K562 (cell line): ENCODE results near the gene C1orf21. TPM values are rescaled to one million over a fixed set of nuclear protein-coding genes. Genes with fewer than 3 reads are reported as not detected.

ENCODE experiments used
- ATAC-seq: fragments of 200-7000 bp; cut with Tn5 transposase; 3 replicates; pipeline ENCODE4 v1.9.1; 2020; ENCODE audit warnings: moderate library complexity
- BruUV-seq: library from RNA; stranded (reverse); fragments of 400-500 nt; replicated peaks from 2 replicates; lab custom pipeline; 2021; lab: Mats Ljungman, UMichigan
- CTCF ChIA-PET: fragments of 300-600 bp; formaldehyde crosslinking; extraction: SDS; loops from one replicate; lab custom pipeline; 2021; ENCODE audit warnings: low intra/inter-chr PET ratio; lab: Yijun Ruan, JAX
- POLR2A ChIA-PET: fragments of 300-600, 350-650 bp; sonication (Branson Sonifier 250); formaldehyde crosslinking; extraction: SDS; loops from one replicate; lab custom pipeline; 2021; ENCODE audit warnings: antibody characterized with exemption, inconsistent platforms; lab: Yijun Ruan, JAX
- DNase-seq, 4 experiments: peaks; one replicate each; pipeline versions ENCODE4 v3.0.0 to v3.0.0-alpha.2; 2011 to 2018; ENCODE audit warnings: low spot score in 3 of 4, mixed read lengths in 3 of 4; ENCODE audit errors: extremely low read depth in 1 of 4
- FAIRE-seq: peaks from 2 replicates; lab custom pipeline; 2011; peaks lifted over from hg19 to GRCh38; lab: Jason Lieb, UNC
- H2AFZ ChIP-seq: 2 replicates; pipeline ENCODE4 v1.6.0; 2011; ENCODE audit warnings: low read depth, low read length, control low read depth, inconsistent platforms
- H3K27ac ChIP-seq: fragments of 200-600 bp; 3 replicates; pipeline ENCODE4 v1.8.0; 2011; ENCODE audit warnings: low read depth, mild to moderate bottlenecking, control low read depth, inconsistent platforms, low read length, moderate library complexity, mixed read lengths; ENCODE audit errors: extremely low read depth
- H3K27me3 ChIP-seq, 2 experiments: fragments of 300-600 bp in 1 of 2; 2 replicates in 1 of 2; 3 replicates in 1 of 2; pipeline versions ENCODE4 v1.6.0 to v1.8.0; 2011; ENCODE audit warnings: inconsistent platforms in 2 of 2, low read length in 2 of 2, mild to moderate bottlenecking in 1 of 2, mixed read lengths in 1 of 2, moderate library complexity in 1 of 2; ENCODE audit not compliant: control insufficient read depth in 2 of 2, insufficient read depth in 2 of 2
- H3K36me3 ChIP-seq: fragments of 300-600 bp; 3 replicates; pipeline ENCODE4 v1.8.0; 2011; ENCODE audit warnings: mild to moderate bottlenecking, low read length, inconsistent platforms; ENCODE audit not compliant: control insufficient read depth, insufficient read depth
- H3K4me1 ChIP-seq, 2 experiments: fragments of 200-600 bp in 1 of 2; replicated peaks in 1 of 2; 2 replicates in 1 of 2; 3 replicates in 1 of 2; pipeline versions ENCODE4 v1.5.1 to v1.8.0; 2011; ENCODE audit warnings: inconsistent platforms in 2 of 2, low read length in 2 of 2, mild to moderate bottlenecking in 1 of 2, mixed read lengths in 1 of 2, moderate library complexity in 1 of 2; ENCODE audit not compliant: control insufficient read depth in 2 of 2, insufficient read depth in 2 of 2
- H3K4me2 ChIP-seq: 2 replicates; pipeline ENCODE4 v1.6.1; 2011; ENCODE audit warnings: low read length, control low read depth, inconsistent platforms, mixed read lengths; ENCODE audit not compliant: insufficient read depth
- H3K4me3 ChIP-seq: fragments of 200-600 bp; sonication (generic), shearing (Covaris generic); 2 replicates; pipeline ENCODE4 v1.5.1; 2016; ENCODE audit warnings: control low read depth, inconsistent platforms
- H3K79me2 ChIP-seq: fragments of 200-600 bp; 3 replicates; pipeline ENCODE4 v1.8.0; 2011; ENCODE audit warnings: low read length, inconsistent platforms; ENCODE audit not compliant: control insufficient read depth, insufficient read depth
- H3K9ac ChIP-seq, 2 experiments: 2 replicates each; pipeline versions ENCODE4 v1.6.0 to v1.6.1; 2011; ENCODE audit warnings: low read depth in 2 of 2, low read length in 2 of 2, control low read depth in 1 of 2, inconsistent platforms in 1 of 2, mild to moderate bottlenecking in 1 of 2, mixed read lengths in 1 of 2; ENCODE audit not compliant: insufficient read depth in 1 of 2
- H3K9me1 ChIP-seq: one replicate; pipeline ENCODE4 v1.6.0; 2011; ENCODE audit warnings: inconsistent platforms, mild to moderate bottlenecking, low read length, moderate library complexity; ENCODE audit not compliant: control insufficient read depth, insufficient read depth
- H3K9me3 ChIP-seq: replicated peaks from 2 replicates; pipeline ENCODE4 v1.5.1; 2011; ENCODE audit warnings: low read depth, low read length, inconsistent platforms; ENCODE audit not compliant: control insufficient read depth, insufficient read depth
- H4K20me1 ChIP-seq: replicated peaks from 2 replicates; pipeline ENCODE4 v1.6.1; 2011; ENCODE audit warnings: low read length, inconsistent platforms, mixed read lengths; ENCODE audit not compliant: control insufficient read depth, insufficient read depth
- BMI1 ChIP-seq: fragments of 150-350 bp; IDR thresholded peaks from 2 replicates; pipeline ENCODE4 v1.6.1; 2014; ENCODE audit warnings: low read length
- HDAC6 ChIP-seq: IDR thresholded peaks from 2 replicates; pipeline ENCODE4 v1.6.1; 2012; ENCODE audit warnings: low read depth, mild to moderate bottlenecking, control low read depth, inconsistent platforms, low read length, moderate library complexity
- JUNB ChIP-seq: fragments of 450-650 bp; formaldehyde crosslinking; conservative IDR thresholded peaks from 2 replicates; pipeline ENCODE4 v1.4.0; 2020; ENCODE audit warnings: mild to moderate bottlenecking
- MEF2D ChIP-seq: conservative IDR thresholded peaks from 2 replicates; pipeline ENCODE4 v1.6.1; 2016; ENCODE audit warnings: low read depth, missing genetic modification characterization, missing compliant biosample characterization
- NCOA6 ChIP-seq: fragments of 450-650 bp; IDR thresholded peaks from 2 replicates; pipeline ENCODE4 v1.6.1; 2017; ENCODE audit warnings: mild to moderate bottlenecking
- NR2C1 ChIP-seq, 2 experiments: fragments of 450-650 bp; IDR thresholded peaks; 2 replicates each; pipeline ENCODE4 v1.6.1; 2017; ENCODE audit warnings: mild to moderate bottlenecking in 2 of 2, antibody characterized with exemption in 1 of 2, inconsistent platforms in 1 of 2, missing compliant biosample characterization in 1 of 2, missing genetic modification characterization in 1 of 2
- POU5F1 ChIP-seq: fragments of 150-350 bp; IDR thresholded peaks from 2 replicates; pipeline ENCODE4 v1.6.1; 2014; ENCODE audit warnings: borderline replicate concordance, low read length, low read depth, mild to moderate bottlenecking; ENCODE audit not compliant: partially characterized antibody
- RCOR1 ChIP-seq, 2 experiments: IDR thresholded peaks; 2 replicates each; pipeline ENCODE4 v1.6.1; 2012; ENCODE audit warnings: low read depth in 2 of 2, low read length in 2 of 2, borderline replicate concordance in 1 of 2, improper control_type of control experiment in 1 of 2
- ZBED1 ChIP-seq: IDR thresholded peaks from 2 replicates; pipeline ENCODE4 v1.6.1; 2014
- WGBS: fragments of 100-300 bp; shearing (Covaris generic); methylation state at CpG from one replicate; pipeline ENCODE4 v1.1.6; 2016; ENCODE audit warnings: low coverage, mixed read lengths; ENCODE audit not compliant: insufficient coverage; ENCODE audit errors: missing lambda C conversion rate; 5-methylcytosine and 5-hydroxymethylcytosine counted together
- in situ Hi-C: fragments of 300-500 bp; cut with MboI; formaldehyde crosslinking; loops from 4 replicates; pipeline ENCODE4 v1.15.0; 2018; ENCODE audit warnings: inconsistent platforms, mixed read lengths
- intact Hi-C: fragments of 100-400 bp; cut with micrococcal nuclease; formaldehyde crosslinking; loops from 2 replicates; pipeline ENCODE4 v1.14.2; 2022
- polyA plus RNA-seq, 8 experiments: library from polyadenylated mRNA; depleted of rRNA in 4 of 8; stranded (reverse) in 5 of 8; unstranded in 3 of 8; fragments of >200 nt; fragmentation: Nextera tagmentation in 2 of 8; fragmentation: Illumina TruSeq in 1 of 8; extraction: Ambion mirVana in 2 of 8; extraction: Trizol in 1 of 8; gene quantifications; 2 replicates each; pipeline versions ENCODE4 v1.2.1 to v1.2.3, GENCODE V29; 2011 to 2014; ENCODE audit warnings: inconsistent platforms in 1 of 8, missing spikeins in 1 of 8
- total RNA-seq, 7 experiments: library from RNA; depleted of rRNA in 6 of 7; stranded (reverse); fragments of >200 nt in 6 of 7; fragmentation: Illumina TruSeq in 2 of 7; extraction: Trizol in 2 of 7; gene quantifications; 2 replicates each; pipeline versions ENCODE4 v1.2.1 to v1.2.3, GENCODE V29; 2011 to 2021; ENCODE audit warnings: low replicate concordance in 1 of 7
- TF ChIP-seq, protein P1 (sequence below): sonication (generic); formaldehyde crosslinking; IDR thresholded peaks from 2 replicates; pipeline ENCODE4 v1.8.1; 2022; ENCODE audit warnings: missing genetic modification reagents
- TF ChIP-seq, protein P2 (sequence below): sonication (generic); formaldehyde crosslinking; IDR thresholded peaks from 2 replicates; pipeline ENCODE4 v1.4.0; 2020; ENCODE audit warnings: mild to moderate bottlenecking, missing genetic modification reagents
- TF ChIP-seq, protein P3 (sequence below): sonication (generic); formaldehyde crosslinking; IDR thresholded peaks from 2 replicates; pipeline ENCODE4 v1.8.1; 2023; ENCODE audit warnings: mild to moderate bottlenecking, missing genetic modification reagents

Gene C1orf21
- total and polyA plus RNA-seq, 9 of the 15 experiments (the other 6 are each of a cell fraction or from before 2014, with no cell fraction given) = under 0.01 to 0.31 (median 0.07) TPM

DNA sequence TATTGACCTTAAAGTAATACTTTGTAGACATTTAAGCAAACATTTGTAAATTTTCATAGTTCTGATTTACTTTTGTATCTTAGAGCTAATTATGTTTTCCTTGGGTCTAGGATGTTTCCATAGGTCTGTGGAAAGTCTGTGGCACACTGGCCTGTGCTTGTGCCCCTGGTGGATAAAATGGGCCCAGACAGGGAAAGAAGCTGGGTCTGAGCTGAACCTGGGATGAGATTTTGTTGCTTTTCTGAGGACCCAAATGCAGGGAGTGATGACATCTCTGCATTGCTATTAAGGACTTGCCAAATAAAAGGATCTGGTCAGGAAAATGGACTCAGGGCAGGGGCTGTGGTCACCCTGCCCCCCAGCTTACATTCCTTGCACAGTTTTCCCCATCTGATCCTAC is 41.8 kb downstream of the C1orf21 start:
- intact Hi-C loops = no loop called here
- TF ChIP-seq POU5F1 = no peak
- TF ChIP-seq, protein P1, sequence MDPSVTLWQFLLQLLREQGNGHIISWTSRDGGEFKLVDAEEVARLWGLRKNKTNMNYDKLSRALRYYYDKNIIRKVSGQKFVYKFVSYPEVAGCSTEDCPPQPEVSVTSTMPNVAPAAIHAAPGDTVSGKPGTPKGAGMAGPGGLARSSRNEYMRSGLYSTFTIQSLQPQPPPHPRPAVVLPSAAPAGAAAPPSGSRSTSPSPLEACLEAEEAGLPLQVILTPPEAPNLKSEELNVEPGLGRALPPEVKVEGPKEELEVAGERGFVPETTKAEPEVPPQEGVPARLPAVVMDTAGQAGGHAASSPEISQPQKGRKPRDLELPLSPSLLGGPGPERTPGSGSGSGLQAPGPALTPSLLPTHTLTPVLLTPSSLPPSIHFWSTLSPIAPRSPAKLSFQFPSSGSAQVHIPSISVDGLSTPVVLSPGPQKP = no peak
- Histone ChIP-seq H3K9me3 (no peaks in the 10 kb centered on the region), H3K79me2 (no peaks in the 10 kb centered on the region), H3K4me1 (no peaks in the 10 kb centered on the region), H3K36me3 (no peaks in the 10 kb centered on the region), H4K20me1 (no peaks in the 10 kb centered on the region), H3K4me3 (no peak overlapping the region), H2AFZ (no peak overlapping the region), H3K9me1 (no peaks in the 10 kb centered on the region), H3K9ac (no peak overlapping the region), H3K27me3 (no peaks in the 10 kb centered on the region; a peak in 2 of 5 replicates), H3K4me2 (no peak overlapping the region), H3K27ac (no peak overlapping the region)
- in situ Hi-C loops = no loop called here
- FAIRE-seq (no peak), DNase-seq (no peak), ATAC-seq (no peak)
- BruUV-seq = no TSS peak
- ChIA-PET POLR2A (no interaction called here), CTCF (no interaction called here)

DNA sequence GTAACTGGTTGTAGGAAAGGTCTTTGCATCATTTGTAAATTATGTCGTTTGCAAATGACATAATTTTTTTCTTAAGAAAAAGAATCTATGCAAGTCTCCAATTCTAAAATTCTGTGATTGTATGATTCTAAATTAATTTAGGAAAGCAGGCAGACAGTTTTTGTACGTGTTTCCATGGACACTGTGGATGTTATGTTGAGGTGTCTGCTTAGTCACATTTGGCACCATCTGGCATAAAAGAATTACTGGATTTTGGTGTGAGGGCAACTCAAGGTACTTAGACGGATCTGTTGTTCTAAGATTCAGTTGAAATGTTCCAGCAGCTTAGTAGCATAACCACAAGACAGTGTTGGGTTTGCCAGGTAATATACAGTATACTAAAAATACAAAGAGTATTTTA is 42.5 kb downstream of the C1orf21 start:
- Histone ChIP-seq H3K79me2 (no peaks in the 10 kb centered on the region), H3K36me3 (no peaks in the 10 kb centered on the region), H3K27ac (no peak overlapping the region), H3K9me1 (no peaks in the 10 kb centered on the region), H3K4me1 (no peaks in the 10 kb centered on the region), H3K9ac (no peak overlapping the region), H3K9me3 (no peaks in the 10 kb centered on the region), H2AFZ (no peak overlapping the region), H3K27me3 (no peaks in the 10 kb centered on the region; a peak in 1 of 5 replicates), H3K4me3 (no peak overlapping the region), H4K20me1 (no peaks in the 10 kb centered on the region), H3K4me2 (no peak overlapping the region)
- DNase-seq (no peak), FAIRE-seq (no peak), ATAC-seq (no peak)
- 0% methylated on average over 3 of the region's 3 CpGs for WGBS
- no TSS peak for BruUV-seq
- POLR2A ChIA-PET = no interaction called here
- intact Hi-C loops = no loop called here
- in situ Hi-C loops = no loop called here
- CTCF ChIA-PET = no interaction called here
- TF ChIP-seq ZBED1 (no peak), NCOA6 (no peak), MEF2D (tag) (no peak), HDAC6 (no peak), BMI1 (no peak), RCOR1 (IDR thresholded peaks at IDR 0.05; ENCODE audit: borderline replicate concordance in 1 of 2, low read depth in 2 of 2, low read length in 2 of 2) (no peak), NR2C1 (IDR thresholded peaks at IDR 0.05) (no peak), NR2C1 (tag; IDR thresholded peaks at IDR 0.05) (no peak), JUNB (CRISPR knock-in tag) (no peak)
- TF ChIP-seq, protein P2, sequence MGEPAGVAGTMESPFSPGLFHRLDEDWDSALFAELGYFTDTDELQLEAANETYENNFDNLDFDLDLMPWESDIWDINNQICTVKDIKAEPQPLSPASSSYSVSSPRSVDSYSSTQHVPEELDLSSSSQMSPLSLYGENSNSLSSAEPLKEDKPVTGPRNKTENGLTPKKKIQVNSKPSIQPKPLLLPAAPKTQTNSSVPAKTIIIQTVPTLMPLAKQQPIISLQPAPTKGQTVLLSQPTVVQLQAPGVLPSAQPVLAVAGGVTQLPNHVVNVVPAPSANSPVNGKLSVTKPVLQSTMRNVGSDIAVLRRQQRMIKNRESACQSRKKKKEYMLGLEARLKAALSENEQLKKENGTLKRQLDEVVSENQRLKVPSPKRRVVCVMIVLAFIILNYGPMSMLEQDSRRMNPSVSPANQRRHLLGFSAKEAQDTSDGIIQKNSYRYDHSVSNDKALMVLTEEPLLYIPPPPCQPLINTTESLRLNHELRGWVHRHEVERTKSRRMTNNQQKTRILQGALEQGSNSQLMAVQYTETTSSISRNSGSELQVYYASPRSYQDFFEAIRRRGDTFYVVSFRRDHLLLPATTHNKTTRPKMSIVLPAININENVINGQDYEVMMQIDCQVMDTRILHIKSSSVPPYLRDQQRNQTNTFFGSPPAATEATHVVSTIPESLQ (CRISPR knock-in tag) = no peak
- TF ChIP-seq, protein P3, sequence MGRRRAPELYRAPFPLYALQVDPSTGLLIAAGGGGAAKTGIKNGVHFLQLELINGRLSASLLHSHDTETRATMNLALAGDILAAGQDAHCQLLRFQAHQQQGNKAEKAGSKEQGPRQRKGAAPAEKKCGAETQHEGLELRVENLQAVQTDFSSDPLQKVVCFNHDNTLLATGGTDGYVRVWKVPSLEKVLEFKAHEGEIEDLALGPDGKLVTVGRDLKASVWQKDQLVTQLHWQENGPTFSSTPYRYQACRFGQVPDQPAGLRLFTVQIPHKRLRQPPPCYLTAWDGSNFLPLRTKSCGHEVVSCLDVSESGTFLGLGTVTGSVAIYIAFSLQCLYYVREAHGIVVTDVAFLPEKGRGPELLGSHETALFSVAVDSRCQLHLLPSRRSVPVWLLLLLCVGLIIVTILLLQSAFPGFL (CRISPR knock-in tag) = no peak
